GM21786 (cell line): ENCODE results near the gene MAP1LC3B2.
A peak's percentile ranks its signal among the peaks of the same experiment; 100 is the strongest.

Experiments used
- ATAC-seq: cut with Tn5 transposase; IDR thresholded peaks from one replicate; pipeline ENCODE4 v1.9.1; 2021; ENCODE audit not compliant: unreplicated experiment

Gene MAP1LC3B2

DNA sequence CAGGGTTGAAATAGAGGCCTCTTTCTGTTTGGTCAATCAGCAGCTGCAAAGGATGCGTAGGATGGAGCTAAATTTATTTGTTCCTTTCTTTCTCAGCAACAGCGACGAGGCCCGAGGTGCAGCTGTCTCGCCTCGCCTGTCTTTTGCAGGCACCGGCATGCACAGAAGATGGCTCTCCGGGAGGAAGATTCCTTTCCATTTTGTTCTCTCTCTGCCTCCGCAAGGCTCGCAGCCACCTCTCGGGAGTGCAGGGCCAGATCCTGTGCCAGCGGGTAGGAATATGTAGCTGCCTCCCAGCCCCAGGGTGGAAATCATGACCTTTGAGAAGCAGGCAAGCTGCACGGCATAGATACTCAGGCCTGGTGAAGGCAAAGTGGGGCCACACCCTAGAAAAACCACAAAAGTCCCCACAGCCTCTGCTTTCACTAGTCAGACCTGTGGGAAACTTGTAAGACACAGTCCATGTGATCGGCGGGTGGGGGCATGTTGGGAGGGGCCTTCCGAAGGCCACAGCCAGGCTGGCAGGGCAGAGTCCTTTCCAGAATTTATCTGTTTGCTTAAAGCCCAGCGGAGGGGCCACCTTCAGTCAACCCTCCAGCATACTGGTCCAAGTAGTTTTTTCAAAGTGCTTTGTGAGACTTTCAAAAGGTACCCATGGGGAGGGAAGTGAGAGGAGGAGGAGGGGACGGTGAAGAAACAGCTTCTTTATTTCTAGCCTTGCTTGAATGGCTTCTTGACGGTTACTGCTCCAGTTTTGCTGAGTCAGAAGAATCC, at the start of gene MAP1LC3B2:
Gene MAP1LC3B2 (plus strand): TSS at position 220 of the 774 bp plus-strand sequence. CDS start 16,562 bp downstream, outside the sequence.
- peak; percentile 82 for ATAC-seq

DNA sequence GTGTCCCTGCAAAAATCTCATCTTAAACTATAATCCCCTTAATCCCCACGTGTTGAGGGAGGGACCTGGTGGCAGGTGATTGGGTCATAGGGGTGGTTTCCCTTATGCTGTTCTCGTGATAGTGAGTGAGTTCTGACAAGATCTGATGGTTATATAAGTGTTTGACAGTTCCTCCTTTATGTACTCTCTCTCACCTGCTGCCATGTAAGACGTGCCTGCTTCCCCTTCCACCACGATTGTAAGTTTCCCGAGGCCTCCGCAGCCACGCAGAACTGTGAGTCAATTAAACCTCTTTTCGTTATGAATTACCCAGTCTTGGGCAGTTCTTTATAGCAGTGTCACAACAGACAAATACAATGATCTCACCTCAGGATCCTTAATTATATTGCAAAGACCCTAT, 45.2 kb upstream of the MAP1LC3B2 start:
- ATAC-seq: no peak

DNA sequence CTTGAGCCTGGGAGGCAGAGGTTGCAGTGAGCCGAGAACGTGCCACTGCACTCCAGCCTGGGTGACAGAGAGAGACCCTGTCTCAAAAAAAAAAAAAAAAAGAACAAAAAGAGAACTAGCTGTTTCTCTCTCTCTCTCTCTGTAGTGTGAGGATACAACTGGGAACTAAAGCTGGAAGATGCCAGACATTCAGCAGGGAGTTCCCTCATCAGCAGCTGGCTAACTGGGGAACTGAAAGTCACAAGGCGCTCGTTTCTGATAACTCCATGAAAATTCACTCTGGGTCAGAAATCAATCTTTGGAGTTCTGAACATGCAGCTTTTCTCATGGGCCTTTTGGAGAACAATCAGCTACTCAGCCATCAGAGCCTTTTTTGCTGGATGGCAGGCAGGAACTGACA, 43.5 kb upstream of the MAP1LC3B2 start:
- ATAC-seq: no peak

DNA sequence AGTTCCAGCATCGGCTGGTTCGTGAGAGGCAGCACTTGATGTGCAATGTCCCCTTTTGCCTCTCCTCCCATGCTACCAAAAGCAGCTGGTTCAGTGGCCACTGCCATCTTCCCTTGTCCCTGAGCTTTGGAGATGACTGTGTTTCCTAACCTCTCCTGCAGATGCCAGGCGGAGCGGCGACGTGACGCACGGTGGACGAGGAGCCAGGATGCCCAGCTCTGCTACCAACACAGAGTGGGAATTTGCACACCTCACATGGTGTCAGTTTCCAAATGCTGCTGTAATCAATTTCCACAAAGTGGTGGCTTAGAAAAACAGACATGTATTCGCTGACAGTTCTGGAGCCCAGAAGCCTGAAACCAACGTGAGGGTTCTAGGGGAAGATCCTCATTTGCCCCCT, 42.5 kb upstream of the MAP1LC3B2 start:
- ATAC-seq: no peak

DNA sequence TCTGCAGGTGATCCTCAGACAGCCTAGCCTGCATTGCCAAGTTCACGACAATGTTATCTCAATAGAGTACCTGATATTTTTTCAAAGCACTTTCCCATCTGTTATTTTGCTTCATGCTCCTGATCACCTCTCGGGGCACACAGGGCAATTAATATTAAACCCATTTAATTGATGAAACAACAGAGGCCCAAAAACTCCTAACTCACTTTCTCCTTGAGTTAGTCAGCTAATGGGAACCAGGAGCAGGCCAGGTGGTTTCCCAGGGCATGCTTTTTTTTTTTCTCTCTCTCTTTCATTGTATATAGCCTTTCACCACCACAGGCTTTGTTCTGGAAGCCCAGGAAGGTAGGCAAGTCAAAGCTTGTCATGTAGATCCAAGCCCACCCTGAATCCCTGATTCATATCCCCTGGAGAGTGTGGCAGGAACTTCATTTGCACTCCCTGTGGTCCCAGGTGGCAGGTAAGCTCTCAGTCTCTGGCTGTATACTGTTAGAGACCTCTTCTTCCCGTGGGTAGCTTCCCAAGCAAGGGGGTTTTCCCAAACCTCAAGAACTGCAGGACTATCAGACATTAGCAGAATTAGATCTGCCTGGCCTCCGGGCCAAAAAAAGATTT, 41.6 kb upstream of the MAP1LC3B2 start:
- no peak for ATAC-seq

DNA sequence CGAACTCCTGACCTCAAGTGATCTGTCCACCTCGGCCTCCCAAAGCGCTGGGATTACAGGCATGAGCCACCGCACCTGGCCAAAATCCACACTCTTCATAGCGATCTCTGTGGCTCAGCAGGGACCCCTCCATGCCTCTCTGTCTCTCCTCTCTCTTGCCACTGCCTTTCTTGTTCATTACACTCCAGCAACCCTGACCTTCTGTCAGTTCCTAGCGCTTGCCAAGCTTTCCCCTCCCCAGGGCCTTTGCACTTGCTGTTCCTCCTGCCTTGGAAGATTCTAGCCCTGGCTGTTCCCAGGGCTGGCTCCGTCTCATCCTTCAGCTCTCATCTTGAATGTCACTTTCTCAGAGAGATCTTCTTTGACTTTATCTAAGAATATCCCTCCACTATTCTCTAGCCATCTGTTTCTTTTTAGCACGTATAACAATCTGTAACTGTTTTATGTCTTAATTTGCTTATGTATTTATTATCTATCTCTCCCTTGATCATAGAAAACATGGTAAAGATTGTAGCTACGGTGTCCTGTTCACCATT, 38.9 kb upstream of the MAP1LC3B2 start:
- no peak for ATAC-seq

DNA sequence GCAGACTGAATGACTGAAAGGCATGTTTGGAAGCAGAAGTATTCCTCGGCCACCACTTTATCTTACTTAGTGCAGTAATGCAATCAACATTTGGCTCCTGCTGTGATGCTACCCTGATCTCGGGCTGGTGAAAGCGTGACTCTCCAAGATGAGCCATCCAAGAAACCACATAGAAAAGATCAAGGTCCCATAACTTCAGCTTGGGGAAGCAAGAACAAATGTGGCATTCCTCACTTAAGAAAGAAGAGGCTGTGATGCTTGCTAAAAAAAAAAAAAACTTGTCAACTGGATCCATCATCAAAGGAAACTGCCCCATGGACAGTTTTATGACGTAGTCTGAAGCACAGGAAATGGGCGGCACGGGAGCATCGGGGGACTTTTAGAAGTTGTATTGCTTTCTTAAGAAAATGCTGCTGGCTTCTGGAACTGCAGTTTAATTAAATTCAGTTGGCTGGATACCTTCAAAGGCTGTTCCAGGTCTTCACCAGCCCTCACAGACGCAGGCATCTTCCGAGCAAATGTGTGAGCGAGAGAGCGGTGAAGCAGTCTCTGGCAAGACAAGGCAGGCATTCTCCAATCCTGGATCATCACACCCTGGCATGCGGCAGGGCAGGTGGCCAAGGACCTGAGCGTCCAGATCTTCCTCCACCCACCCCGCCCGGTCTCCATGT, 38.2 kb upstream of the MAP1LC3B2 start:
- ATAC-seq: no peak

DNA sequence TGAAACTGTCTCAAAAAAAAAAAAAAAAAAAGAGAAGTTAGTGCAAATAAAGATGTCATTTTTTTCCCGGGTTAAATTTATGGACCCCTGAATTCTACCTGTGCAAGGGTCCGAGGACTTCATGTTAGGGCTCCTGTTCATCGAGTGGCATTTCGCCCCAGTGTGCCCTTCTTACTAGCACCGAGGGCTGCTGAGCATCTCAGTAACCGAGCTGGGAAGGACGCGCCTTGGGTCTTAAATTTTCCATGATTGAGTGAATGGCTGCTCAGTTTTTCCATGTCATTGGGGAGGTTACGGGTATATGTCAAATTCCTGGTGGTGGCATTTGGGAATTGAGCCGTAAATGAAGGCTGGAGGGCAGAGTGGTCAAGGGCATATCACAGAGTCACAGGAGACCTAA, 34.9 kb upstream of the MAP1LC3B2 start:
- ATAC-seq: no peak

DNA sequence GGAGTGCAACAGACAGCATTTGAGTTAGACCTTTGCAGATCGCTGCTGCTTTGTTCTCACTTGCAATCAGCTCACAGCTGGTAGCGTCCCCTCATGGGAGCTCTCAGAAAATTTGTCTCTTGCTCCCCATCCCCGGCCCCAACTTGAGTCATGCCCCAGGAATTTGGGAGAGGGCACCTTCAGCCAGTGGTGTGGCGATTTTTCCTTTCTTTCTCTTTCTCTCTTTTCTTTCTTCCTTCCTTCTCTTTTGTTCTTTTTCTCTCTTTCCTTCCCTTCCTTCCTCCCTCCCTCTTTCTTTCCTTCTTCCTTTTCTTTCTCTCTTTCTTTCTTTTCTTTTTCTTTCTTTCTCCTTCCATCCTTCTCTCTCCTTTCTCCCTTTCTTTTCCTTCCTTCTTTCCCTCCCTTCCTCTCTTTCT, 34.2 kb upstream of the MAP1LC3B2 start:
- no peak for ATAC-seq

DNA sequence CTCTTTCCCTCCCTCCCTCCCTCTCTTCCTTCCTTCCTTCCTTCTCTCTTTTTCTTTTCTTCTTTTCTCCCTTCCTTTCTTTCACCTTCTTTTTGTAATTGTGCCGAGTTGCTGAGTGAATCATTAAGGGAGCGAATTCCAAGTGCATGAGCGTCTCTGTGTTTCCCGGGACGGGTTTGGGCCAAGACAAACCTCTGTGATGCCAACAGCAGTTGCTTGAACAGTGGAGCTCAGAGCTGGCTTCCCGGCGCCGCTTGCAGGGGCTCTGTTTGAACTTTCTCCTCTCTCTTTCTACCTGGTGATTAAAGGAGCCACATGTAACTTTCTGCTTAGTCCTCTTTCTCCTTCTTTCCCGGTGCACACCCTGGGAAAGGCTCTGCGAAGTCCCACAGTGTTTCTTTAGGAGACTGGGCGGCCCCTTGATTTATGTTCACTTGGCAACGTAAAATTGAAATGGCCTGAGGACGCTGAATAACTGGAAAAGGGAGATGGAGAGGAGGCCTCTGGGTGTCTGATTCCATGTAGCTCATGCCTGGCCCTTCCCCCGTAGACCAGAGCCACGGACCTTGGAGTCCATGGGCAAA, 33.7 kb upstream of the MAP1LC3B2 start:
- no peak for ATAC-seq

DNA sequence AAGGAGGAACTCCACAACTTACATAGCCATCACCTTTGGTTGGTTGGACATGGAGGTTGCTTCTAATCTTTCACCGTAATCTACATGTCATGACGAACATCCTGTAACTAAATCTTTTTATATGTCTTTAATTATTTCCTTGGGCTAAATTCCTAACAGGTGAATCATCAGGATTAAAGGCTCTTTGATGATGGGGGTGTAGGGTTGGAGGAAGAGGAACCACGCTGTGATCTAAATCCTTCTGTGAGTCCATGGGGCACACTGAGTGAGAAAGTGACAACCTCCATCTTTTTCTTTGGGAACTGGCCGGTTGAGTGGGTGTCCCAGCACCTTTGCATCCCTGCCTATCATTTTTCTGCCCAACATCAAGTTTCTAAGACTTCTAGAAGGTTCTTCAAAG, 31.1 kb upstream of the MAP1LC3B2 start:
- no peak for ATAC-seq

DNA sequence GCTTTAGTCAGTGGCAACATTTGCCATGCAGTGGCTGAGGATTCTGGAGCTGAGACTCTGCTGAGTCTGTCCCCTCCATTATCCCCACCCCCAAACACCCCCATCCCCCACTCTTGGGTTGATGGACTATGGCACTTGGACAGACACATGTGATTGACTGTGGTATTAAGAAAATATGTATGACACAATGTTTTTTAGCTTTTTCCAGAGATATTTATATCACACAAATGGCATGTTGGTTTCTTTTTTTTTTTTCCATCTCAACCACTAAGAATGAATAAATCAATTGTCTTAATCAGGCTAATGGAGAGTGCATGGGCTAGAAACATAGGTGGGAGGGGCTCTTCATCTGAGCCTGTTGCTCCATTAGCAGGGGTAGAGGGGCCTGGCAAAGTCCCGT, 30.7 kb upstream of the MAP1LC3B2 start:
- no peak for ATAC-seq

DNA sequence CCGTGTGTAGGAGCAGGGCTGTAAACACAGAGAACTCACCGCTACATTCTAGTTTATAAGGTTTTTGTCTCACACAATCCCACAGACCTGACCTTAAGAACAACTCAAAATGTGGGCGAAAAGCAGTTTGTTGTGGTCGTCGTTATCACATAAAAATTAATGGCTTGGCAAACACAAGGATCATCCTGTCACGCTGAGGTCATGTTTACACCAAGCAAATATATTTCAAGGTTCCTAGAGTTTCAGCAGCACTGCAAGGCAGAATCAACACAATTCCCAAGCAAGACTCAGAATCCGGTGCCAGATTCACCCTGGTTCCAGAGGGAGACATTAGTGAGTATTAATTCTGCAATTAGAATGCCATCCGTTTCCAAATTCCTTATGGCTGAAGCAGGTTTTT, 30.1 kb upstream of the MAP1LC3B2 start:
- ATAC-seq: no peak

DNA sequence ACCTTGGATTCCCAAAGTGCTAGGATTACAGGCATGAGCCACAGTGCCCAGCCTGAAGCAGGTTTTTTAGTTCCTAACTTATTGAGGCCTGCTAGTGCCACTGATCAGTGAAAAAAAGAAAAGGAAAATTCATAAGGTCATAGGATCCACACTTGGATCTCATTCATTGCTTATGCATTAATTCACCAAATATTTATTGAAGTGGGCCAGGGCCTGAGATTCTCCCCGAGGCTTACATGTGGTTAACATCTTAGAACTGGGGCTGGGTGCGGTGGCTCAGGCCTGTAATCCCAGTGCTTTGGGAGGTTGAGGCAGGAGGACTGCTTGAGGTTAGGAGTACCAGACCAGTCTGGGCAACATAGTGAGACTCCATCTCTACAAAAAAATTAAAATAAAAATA, 29.5 kb upstream of the MAP1LC3B2 start:
- no peak for ATAC-seq

DNA sequence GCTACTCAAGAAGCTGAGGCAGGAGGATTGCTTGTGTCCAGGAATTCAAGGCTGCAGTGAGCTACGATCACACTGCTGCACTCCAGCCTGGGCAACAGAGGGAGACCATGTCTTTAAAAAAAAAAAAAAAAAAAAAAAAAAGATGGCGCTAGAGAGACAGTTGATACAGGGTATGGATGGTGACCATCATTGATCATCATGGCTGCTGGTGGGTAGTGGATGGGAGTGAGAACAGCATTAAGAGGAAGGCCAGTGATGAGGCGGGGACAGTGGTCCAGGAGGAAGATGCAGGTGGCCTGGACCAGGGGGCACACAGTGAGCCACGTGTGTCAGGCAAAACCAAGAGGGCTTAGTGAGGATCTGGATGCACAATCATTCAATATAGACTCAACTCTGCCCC, 26.8 kb upstream of the MAP1LC3B2 start:
- ATAC-seq: no peak

DNA sequence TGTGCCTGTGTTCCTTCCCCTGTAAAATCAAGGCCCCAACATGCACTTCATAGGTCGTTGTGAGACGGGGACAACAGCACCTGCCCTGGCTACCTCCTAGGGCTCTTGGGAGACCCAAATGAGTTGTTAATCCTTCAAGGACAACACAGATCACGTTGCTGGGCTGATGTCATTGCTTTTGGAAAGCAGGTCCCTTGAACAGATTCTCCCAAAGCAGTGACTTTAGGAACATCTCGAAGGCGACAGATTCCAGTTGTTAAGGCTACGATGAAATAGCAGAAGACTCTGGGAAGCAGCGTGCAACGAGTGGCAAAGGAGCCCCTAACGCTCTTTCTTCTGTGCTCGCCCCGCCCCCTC, 26.2 kb upstream of the MAP1LC3B2 start:
- ATAC-seq: no peak

DNA sequence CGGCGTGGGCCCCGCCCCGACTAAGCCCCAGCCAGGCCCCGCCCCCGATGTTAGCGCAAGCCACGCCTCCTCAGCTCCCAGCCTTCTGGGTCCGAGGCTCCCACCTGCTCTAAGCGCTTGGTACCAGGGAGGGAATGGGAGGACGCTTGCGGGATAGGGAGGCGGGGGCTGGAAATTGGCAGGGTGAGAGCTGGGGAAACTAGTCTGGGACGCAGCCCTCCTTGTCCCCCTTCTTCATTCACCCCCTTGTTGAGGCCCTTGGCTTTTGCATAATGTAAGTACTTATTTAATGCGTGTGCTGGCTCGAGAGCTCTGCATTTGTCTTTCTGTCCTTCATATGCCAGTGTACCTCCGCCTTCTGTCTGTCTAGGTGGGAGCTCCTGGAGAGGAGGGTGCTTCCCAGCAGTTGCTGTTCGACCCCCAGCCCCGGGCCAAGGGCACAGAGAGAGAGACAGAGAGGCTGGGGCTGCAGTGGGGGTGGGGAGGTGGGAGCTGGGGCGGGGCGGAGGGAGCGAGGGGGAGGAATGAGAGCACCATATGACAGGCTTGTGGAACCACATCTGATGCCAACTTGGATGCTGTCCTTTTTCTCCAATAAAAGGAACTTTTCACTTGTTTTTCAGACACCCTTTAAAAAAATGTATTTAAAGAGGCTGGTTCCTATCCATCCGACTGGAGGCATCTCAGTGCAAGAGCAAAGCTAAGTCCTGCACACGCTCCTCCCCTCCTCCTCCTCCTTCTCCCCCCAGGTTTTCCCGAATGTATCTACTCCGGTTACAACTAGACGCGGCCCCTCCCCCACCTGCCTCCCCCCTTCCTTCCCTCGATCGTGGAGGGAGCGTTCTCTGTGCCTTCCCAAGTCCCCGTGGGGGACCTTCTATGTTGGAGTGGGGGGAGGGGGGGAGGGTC, 25.6 kb upstream of the MAP1LC3B2 start:
- peak; percentile 38 for ATAC-seq

DNA sequence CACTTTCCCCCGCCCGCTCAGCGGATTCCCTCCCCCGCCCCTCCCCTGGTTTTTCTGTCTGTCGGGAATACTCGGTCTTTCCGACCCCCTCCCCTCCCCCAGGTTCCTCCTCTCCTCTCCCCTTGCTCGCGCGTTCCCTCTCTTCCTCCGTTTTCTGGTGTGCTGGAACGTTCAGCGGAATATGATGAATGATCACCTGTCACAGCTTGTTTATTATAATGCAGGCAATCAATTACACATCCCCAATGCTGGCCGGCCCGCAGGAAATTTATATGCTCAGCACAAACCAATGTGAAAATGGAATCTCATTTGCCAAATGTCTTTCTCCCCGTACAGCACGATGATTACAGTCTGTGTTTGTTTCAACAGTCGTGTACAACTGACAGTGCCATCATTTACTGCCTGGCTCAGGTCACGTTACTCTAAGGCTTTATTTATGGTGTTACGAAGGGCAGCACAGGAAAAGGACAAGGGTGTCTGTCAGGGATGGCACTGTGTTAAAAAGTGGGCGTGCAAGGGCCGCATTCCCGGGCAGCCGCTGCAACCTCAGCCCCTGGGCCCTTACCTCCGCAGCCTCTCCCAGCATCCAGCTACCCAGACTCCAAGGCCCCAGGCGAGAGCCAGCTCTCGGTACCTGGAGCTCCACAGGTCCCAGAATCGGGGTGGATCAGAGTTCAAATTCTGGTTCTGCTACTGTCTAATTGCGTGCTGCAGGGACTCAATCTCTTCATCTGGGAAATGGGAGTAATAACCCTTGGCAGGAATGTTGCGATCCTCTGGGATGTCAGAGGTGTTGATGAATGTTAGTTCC, 24.7 kb upstream of the MAP1LC3B2 start:
- ATAC-seq: no peak

DNA sequence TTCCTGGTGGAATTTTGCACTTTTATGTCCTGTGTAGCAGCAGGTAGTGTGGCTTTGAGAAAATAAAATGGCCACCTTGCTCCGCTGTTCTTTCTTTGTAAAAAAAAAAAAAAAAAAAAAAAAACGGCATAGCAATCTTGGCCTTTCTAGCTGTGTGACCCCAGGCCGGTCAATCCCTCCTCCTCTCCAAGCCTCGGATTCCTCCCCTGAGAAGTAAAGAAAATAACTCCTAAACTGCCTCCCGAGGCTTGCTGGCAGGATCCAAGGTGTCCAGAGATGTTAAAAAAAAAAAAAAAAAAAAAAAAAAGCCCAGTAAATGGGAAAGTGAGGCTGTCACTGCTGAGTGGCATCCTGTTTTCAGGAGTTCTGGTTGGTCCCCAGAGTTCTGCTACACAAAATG, 23.9 kb upstream of the MAP1LC3B2 start:
- ATAC-seq: no peak
